GM10248 (cell line): ENCODE data around the gene MIAT.

ENCODE experiments used
- CTCF ChIA-PET: fragments of 300-600 bp; sonication (Branson Sonifier 250); formaldehyde crosslinking; extraction: SDS; loops from one replicate; lab custom pipeline; 2021; ENCODE audit warnings: antibody characterized with exemption; lab: Yijun Ruan, JAX
- POLR2A ChIA-PET: fragments of 350-650 bp; sonication (Branson Sonifier 250); formaldehyde crosslinking; extraction: SDS; loops from one replicate; lab custom pipeline; 2020; ENCODE audit warnings: antibody characterized with exemption; lab: Yijun Ruan, JAX
- DNase-seq: peaks from one replicate; pipeline ENCODE4 v3.0.0; 2012; ENCODE audit errors: extremely low spot score
- CTCF ChIP-seq: IDR thresholded peaks from 2 replicates; pipeline ENCODE4 v1.5.1; 2012; ENCODE audit warnings: mild to moderate bottlenecking, low read depth; ENCODE audit errors: extremely low read depth, missing control alignments, control extremely low read depth

MIAT gene

GRCh38 chr22:26685601-26686000 lies 28.2 kb downstream of the MIAT start:
- DNase-seq: no peak
- no peak for TF ChIP-seq CTCF
- POLR2A ChIA-PET: no interaction called here
- CTCF ChIA-PET: interaction anchor here (1.0 kb wide), 1 partner anchor 11 kb away, joined by 3 read pairs; no protein-coding TSS in a partner anchor

- CTCF ChIA-PET: no interaction called here
- TF ChIP-seq CTCF: no peak
- POLR2A ChIA-PET: no interaction called here
- DNase-seq: no peak
Observed at GRCh38 chr22:26687439-26687838, 30.1 kb downstream of the MIAT start.

DNA sequence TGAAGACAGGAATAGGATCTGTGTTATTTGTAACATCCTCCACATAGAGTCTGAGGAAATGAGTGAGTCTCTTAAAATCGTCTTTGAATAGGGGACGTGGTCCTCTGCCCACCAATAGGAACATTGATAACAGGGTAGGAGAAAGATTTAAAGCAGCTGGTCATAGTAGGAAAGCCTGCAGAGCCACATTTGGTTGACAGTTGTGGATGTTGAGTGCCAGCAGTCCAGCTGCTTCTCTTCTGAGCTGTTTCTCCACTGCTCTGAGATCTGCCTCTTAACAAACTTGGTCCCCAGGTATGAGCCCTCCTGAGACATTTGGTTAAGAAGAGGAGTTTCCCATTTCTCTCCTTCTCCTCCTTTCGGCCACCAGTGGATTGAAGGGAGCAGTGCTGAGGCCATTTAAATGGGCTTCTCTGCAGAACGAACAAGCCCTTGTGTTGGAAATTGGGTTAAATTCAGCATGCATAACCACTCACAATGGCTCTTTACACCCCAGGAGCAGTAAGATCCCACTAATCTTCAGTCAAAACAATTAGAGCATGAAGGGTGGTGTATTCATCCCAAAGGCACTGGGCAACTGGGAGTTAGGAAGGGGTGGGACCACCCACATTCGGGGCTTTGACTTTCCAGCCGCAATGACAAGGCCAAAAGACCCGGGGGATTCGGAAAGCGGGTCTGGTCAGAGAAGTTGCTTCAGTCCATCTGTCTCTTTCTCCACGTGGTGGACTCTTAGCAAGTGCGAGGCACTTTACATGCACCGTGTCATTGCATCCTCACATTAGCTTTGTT lies 32.3 kb downstream of the MIAT start:
- ChIA-PET POLR2A (no interaction called here), CTCF (interaction anchor here (1.3 to 2.0 kb wide), 2 partner anchors 11 to 17 kb away, joined by 3 to 7 read pairs; no protein-coding TSS in a partner anchor)
- no peak for TF ChIP-seq CTCF
- DNase-seq: no peak

- ChIA-PET CTCF (interaction anchor here (1.9 kb wide), 1 partner anchor 12 kb away, joined by 9 read pairs; no protein-coding TSS in a partner anchor), POLR2A (no interaction called here)
- no peak for TF ChIP-seq CTCF
- no peak for DNase-seq
Observed at GRCh38 chr22:26690654-26691376, 33.4 kb downstream of the MIAT start.

- ChIA-PET POLR2A (no interaction called here), CTCF (interaction anchor here (1.2 to 1.9 kb wide), 2 partner anchors 12 to 17 kb away, joined by 3 to 9 read pairs; no protein-coding TSS in a partner anchor)
- DNase-seq: no peak
- TF ChIP-seq CTCF: no peak
Observed at GRCh38 chr22:26691377-26691716, 34.0 kb downstream of the MIAT start.

DNA sequence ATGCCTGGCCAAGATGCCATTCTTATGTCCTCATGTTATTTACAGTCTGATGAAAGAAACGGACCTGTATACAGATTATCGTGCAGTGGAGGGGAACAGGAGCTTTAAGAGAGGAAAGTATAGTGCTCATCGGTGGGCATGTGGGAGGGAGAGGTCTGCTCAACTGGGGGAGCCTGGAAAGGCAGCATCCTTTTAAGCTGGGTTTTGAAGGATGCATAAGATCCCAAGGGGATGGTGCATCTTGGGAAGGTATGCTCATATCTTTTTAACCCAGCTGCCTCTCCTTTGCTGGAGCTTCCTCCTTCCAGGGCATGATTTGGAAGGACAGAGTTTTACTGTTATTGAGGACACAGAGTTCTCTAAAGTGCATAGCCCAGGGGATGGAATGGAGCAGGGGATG lies 34.8 kb downstream of the MIAT start:
- POLR2A ChIA-PET: no interaction called here
- TF ChIP-seq CTCF: no peak
- CTCF ChIA-PET: interaction anchor here (1.1 to 1.9 kb wide), 4 partner anchors 11 to 18 kb away, joined by 3 to 9 read pairs (median 3); no protein-coding TSS in a partner anchor
- DNase-seq: no peak
